ENCODE measurements around the gene CFAP70.

CFAP70 gene

GRCh38 chr10:73225518-73225917 lies 133.1 kb downstream of the CFAP70 start:
- H3K79me2 ChIP-seq: no peaks in the 10 kb centered on the region

GRCh38 chr10:73220989-73221388 lies 137.7 kb downstream of the CFAP70 start:
- Histone ChIP-seq H3K27me3 (ENCODE audit: control insufficient read depth, insufficient read depth, low read length) (no peaks in the 10 kb centered on the region), H3K9me3 (ENCODE audit: control insufficient read depth, low read length) (no peaks in the 10 kb centered on the region), H3K4me1 (no peaks in the 10 kb centered on the region), H3K79me2 (no peaks in the 10 kb centered on the region), H3K9ac (no peak overlapping the region), H3K27ac (no peak overlapping the region), H3K4me2 (ENCODE audit: low read length) (no peak overlapping the region), H2AFZ (no peak overlapping the region), H3K36me3 (ENCODE audit: control insufficient read depth, insufficient read depth, low read length) (no peaks in the 10 kb centered on the region), H3K4me3 (ENCODE audit: low read depth, low read length) (no peak overlapping the region)
- TF ChIP-seq CTCF (IDR thresholded peaks at IDR 0.05): no peak

More at GRCh38 chr10:73225518-73225917, 133.1 kb downstream of the CFAP70 start:
- no peaks in the 10 kb centered on the region for H3K9me3 ChIP-seq (ENCODE audit: control insufficient read depth, low read length)
- H3K4me2 ChIP-seq (ENCODE audit: low read length): no peak overlapping the region
- no peak overlapping the region for H3K9ac ChIP-seq
- H3K4me1 ChIP-seq: no peaks in the 10 kb centered on the region
- no peak overlapping the region for H2AFZ ChIP-seq
- H3K27ac ChIP-seq: no peak overlapping the region
- TF ChIP-seq CTCF (IDR thresholded peaks at IDR 0.05): no peak
- H3K27me3 ChIP-seq (ENCODE audit: control insufficient read depth, insufficient read depth, low read length): no peaks in the 10 kb centered on the region
- H3K36me3 ChIP-seq (ENCODE audit: control insufficient read depth, insufficient read depth, low read length): no peaks in the 10 kb centered on the region
- no peak overlapping the region for H3K4me3 ChIP-seq (ENCODE audit: low read depth, low read length)

- no peak overlapping the region for H2AFZ ChIP-seq
- H3K27ac ChIP-seq: no peak overlapping the region
- H3K79me2 ChIP-seq: no peaks in the 10 kb centered on the region
- H3K36me3 ChIP-seq (ENCODE audit: control insufficient read depth, insufficient read depth, low read length): no peaks in the 10 kb centered on the region
- no peak overlapping the region for H3K9ac ChIP-seq
- H3K4me2 ChIP-seq (ENCODE audit: low read length): no peak overlapping the region
- H3K4me3 ChIP-seq (ENCODE audit: low read depth, low read length): no peak overlapping the region
- TF ChIP-seq CTCF (IDR thresholded peaks at IDR 0.05): no peak
- H3K27me3 ChIP-seq (ENCODE audit: control insufficient read depth, insufficient read depth, low read length): no peaks in the 10 kb centered on the region
- no peaks in the 10 kb centered on the region for H3K9me3 ChIP-seq (ENCODE audit: control insufficient read depth, low read length)
- no peaks in the 10 kb centered on the region for H3K4me1 ChIP-seq
Observed at GRCh38 chr10:73219384-73219783, 139.3 kb downstream of the CFAP70 start.

- Histone ChIP-seq H3K4me3 (ENCODE audit: low read depth, low read length) (no peak overlapping the region), H3K9ac (no peak overlapping the region), H2AFZ (no peak overlapping the region), H3K9me3 (ENCODE audit: control insufficient read depth, low read length) (no peaks in the 10 kb centered on the region), H3K4me1 (no peaks in the 10 kb centered on the region), H3K4me2 (ENCODE audit: low read length) (no peak overlapping the region), H3K27ac (no peak overlapping the region), H3K27me3 (ENCODE audit: control insufficient read depth, insufficient read depth, low read length) (no peaks in the 10 kb centered on the region), H3K36me3 (ENCODE audit: control insufficient read depth, insufficient read depth, low read length) (no peaks in the 10 kb centered on the region), H3K79me2 (no peaks in the 10 kb centered on the region)
- TF ChIP-seq CTCF (IDR thresholded peaks at IDR 0.05): no peak
Observed at GRCh38 chr10:73218431-73219191, 140.1 kb downstream of the CFAP70 start.

GRCh38 chr10:73217628-73218027 lies 141.0 kb downstream of the CFAP70 start:
- Histone ChIP-seq H3K4me1 (no peaks in the 10 kb centered on the region), H3K4me2 (ENCODE audit: low read length) (no peak overlapping the region), H3K36me3 (ENCODE audit: control insufficient read depth, insufficient read depth, low read length) (no peaks in the 10 kb centered on the region), H3K79me2 (no peaks in the 10 kb centered on the region), H2AFZ (no peak overlapping the region), H3K9ac (no peak overlapping the region), H3K9me3 (ENCODE audit: control insufficient read depth, low read length) (no peaks in the 10 kb centered on the region), H3K4me3 (ENCODE audit: low read depth, low read length) (no peak overlapping the region), H3K27ac (no peak overlapping the region), H3K27me3 (ENCODE audit: control insufficient read depth, insufficient read depth, low read length) (no peaks in the 10 kb centered on the region)
- no peak for TF ChIP-seq CTCF (IDR thresholded peaks at IDR 0.05)
